ENCODE data around the gene PREP. TPM values are rescaled to one million over a fixed set of nuclear protein-coding genes. Genes with fewer than 3 reads are reported as not detected.

The PREP gene
- total RNA-seq, 1 experiment from 2014 or later, result 34.1 TPM

DNA sequence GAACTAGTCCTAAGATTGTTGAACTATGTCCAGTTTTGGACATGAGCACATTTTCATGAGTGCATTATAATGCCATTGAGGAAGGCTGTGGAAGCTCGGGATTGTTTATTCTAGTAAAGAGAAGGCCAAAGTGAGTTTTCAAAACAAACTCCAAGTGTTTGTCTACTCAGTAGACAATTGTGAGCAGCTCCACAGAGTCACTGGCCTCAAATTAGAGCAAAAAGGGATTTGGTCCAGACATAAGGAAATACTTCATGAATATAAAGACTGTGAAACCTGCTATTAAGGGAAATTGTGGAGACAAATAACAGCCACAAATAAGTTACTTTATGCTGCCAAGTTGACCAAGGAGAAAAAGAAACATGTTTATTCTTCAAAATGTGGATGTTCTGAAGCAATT is 42.6 kb upstream of the PREP start:
- no peak for TF ChIP-seq EZH2 (IDR thresholded peaks at IDR 0.05; ENCODE audit: borderline replicate concordance, low read depth, low read length, poor library complexity, severe bottlenecking)
- TF ChIP-seq, protein P1, sequence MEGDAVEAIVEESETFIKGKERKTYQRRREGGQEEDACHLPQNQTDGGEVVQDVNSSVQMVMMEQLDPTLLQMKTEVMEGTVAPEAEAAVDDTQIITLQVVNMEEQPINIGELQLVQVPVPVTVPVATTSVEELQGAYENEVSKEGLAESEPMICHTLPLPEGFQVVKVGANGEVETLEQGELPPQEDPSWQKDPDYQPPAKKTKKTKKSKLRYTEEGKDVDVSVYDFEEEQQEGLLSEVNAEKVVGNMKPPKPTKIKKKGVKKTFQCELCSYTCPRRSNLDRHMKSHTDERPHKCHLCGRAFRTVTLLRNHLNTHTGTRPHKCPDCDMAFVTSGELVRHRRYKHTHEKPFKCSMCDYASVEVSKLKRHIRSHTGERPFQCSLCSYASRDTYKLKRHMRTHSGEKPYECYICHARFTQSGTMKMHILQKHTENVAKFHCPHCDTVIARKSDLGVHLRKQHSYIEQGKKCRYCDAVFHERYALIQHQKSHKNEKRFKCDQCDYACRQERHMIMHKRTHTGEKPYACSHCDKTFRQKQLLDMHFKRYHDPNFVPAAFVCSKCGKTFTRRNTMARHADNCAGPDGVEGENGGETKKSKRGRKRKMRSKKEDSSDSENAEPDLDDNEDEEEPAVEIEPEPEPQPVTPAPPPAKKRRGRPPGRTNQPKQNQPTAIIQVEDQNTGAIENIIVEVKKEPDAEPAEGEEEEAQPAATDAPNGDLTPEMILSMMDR (conservative IDR thresholded peaks at IDR 0.05; ENCODE audit: low read depth, low read length), result no peak
- ChIA-PET POLR2A (ENCODE audit: low non-redundant PET) (no interaction called here), CTCF (no interaction called here)
- intact Hi-C loops (cut with micrococcal nuclease; ENCODE audit: unreplicated experiment), result no loop called here
- Histone ChIP-seq H3K27ac (ENCODE audit: low read depth, low read length, poor library complexity, severe bottlenecking) (no peak overlapping the region), H3K9me3 (ENCODE audit: low read depth, low read length, poor library complexity, severe bottlenecking) (no peaks in the 10 kb centered on the region), H3K36me3 (ENCODE audit: insufficient read depth, low read length, poor library complexity, severe bottlenecking) (no peaks in the 10 kb centered on the region), H3K27me3 (replicated peaks; ENCODE audit: insufficient read depth, low read depth, low read length, poor library complexity) (no peaks in the 10 kb centered on the region), H3K4me3 (ENCODE audit: low read depth, low read length, poor library complexity, severe bottlenecking) (no peak overlapping the region), H3K4me1 (ENCODE audit: insufficient read depth, low read length, poor library complexity, severe bottlenecking) (no peaks in the 10 kb centered on the region)
- DNase-seq (ENCODE audit: low spot score), result no peak
- no TSS peak for BruUV-seq (replicated peaks)

- ChIA-PET CTCF (no interaction called here), POLR2A (ENCODE audit: low non-redundant PET) (no interaction called here)
- no TSS peak for BruUV-seq (replicated peaks)
- H3K27me3 ChIP-seq (replicated peaks; ENCODE audit: insufficient read depth, low read depth, low read length, poor library complexity), result no peaks in the 10 kb centered on the region
- no peaks in the 10 kb centered on the region for H3K9me3 ChIP-seq (ENCODE audit: low read depth, low read length, poor library complexity, severe bottlenecking)
- intact Hi-C loops (cut with micrococcal nuclease; ENCODE audit: unreplicated experiment), result no loop called here
- no peak for DNase-seq (ENCODE audit: low spot score)
- no peak for TF ChIP-seq EZH2 (IDR thresholded peaks at IDR 0.05; ENCODE audit: borderline replicate concordance, low read depth, low read length, poor library complexity, severe bottlenecking)
- TF ChIP-seq, protein P1 (conservative IDR thresholded peaks at IDR 0.05; ENCODE audit: low read depth, low read length), result no peak
- no peaks in the 10 kb centered on the region for H3K36me3 ChIP-seq (ENCODE audit: insufficient read depth, low read length, poor library complexity, severe bottlenecking)
- H3K4me3 ChIP-seq (ENCODE audit: low read depth, low read length, poor library complexity, severe bottlenecking), result no peak overlapping the region
- no peaks in the 10 kb centered on the region for H3K4me1 ChIP-seq (ENCODE audit: insufficient read depth, low read length, poor library complexity, severe bottlenecking)
- no peak overlapping the region for H3K27ac ChIP-seq (ENCODE audit: low read depth, low read length, poor library complexity, severe bottlenecking)
These were observed 41.1 kb upstream of the PREP start for GRCh38 chr6:105443941-105444340.

- no peaks in the 10 kb centered on the region for H3K36me3 ChIP-seq (ENCODE audit: insufficient read depth, low read length, poor library complexity, severe bottlenecking)
- no peak overlapping the region for H3K27ac ChIP-seq (ENCODE audit: low read depth, low read length, poor library complexity, severe bottlenecking)
- intact Hi-C loops (cut with micrococcal nuclease; ENCODE audit: unreplicated experiment), result no loop called here
- H3K4me1 ChIP-seq (ENCODE audit: insufficient read depth, low read length, poor library complexity, severe bottlenecking), result no peaks in the 10 kb centered on the region
- BruUV-seq (replicated peaks), result no TSS peak
- H3K9me3 ChIP-seq (ENCODE audit: low read depth, low read length, poor library complexity, severe bottlenecking), result no peaks in the 10 kb centered on the region
- DNase-seq (ENCODE audit: low spot score), result no peak
- TF ChIP-seq, protein P1 (conservative IDR thresholded peaks at IDR 0.05; ENCODE audit: low read depth, low read length), result no peak
- TF ChIP-seq EZH2 (IDR thresholded peaks at IDR 0.05; ENCODE audit: borderline replicate concordance, low read depth, low read length, poor library complexity, severe bottlenecking), result no peak
- H3K27me3 ChIP-seq (replicated peaks; ENCODE audit: insufficient read depth, low read depth, low read length, poor library complexity), result no peaks in the 10 kb centered on the region
- no peak overlapping the region for H3K4me3 ChIP-seq (ENCODE audit: low read depth, low read length, poor library complexity, severe bottlenecking)
- ChIA-PET CTCF (no interaction called here), POLR2A (ENCODE audit: low non-redundant PET) (no interaction called here)
These were observed 39.5 kb upstream of the PREP start for GRCh38 chr6:105442369-105442768.
